ENCODE results near the gene ABI3BP.

- TF ChIP-seq CTCF (IDR thresholded peaks at IDR 0.05; ENCODE audit: low read depth, low read length) (no peak), MAX (IDR thresholded peaks at IDR 0.05; ENCODE audit: low read depth, low read length) (no peak), POLR2A (IDR thresholded peaks at IDR 0.05; ENCODE audit: extremely low read depth, insufficient read length) (no peak)
Observed at GRCh38 chr3:100932491-100932890, 60.7 kb downstream of the ABI3BP start.

All from NB4 (cell line).